OCI-LY1 (cell line): Measurements from ENCODE around the gene HELT.

Experiments
- H2AFZ ChIP-seq: fragments of 200-600 bp; sonication (generic), shearing (Covaris generic); 2 replicates; pipeline ENCODE4 v1.6.0; 2014; ENCODE audit warnings: antibody characterized with exemption, mild to moderate bottlenecking, low read length
- H3F3A ChIP-seq: fragments of 200-600 bp; sonication (generic), shearing (Covaris generic); 2 replicates; pipeline ENCODE4 v1.6.0; 2014; ENCODE audit warnings: mild to moderate bottlenecking, antibody characterized with exemption, low read length, moderate library complexity; ENCODE audit not compliant: insufficient read depth
- H3K27ac ChIP-seq: fragments of 200-600 bp; sonication (generic); 2 replicates; pipeline ENCODE4 v1.5.1; 2014; ENCODE audit warnings: low read length, mixed run types, mild to moderate bottlenecking, low read depth; ENCODE audit not compliant: poor library complexity, severe bottlenecking
- H3K27me3 ChIP-seq: fragments of 200-600 bp; sonication (generic); 2 replicates; pipeline ENCODE4 v1.6.0; 2014; ENCODE audit warnings: antibody characterized with exemption, mild to moderate bottlenecking, low read length, moderate library complexity; ENCODE audit not compliant: insufficient read depth
- H3K36me3 ChIP-seq: fragments of 200-600 bp; sonication (generic); 2 replicates; pipeline ENCODE4 v1.6.1; 2014; ENCODE audit warnings: mild to moderate bottlenecking, antibody characterized with exemption, low read length, moderate library complexity, mixed read lengths; ENCODE audit not compliant: insufficient read depth
- H3K4me1 ChIP-seq: fragments of 200-600 bp; sonication (generic); 2 replicates; pipeline ENCODE4 v1.5.1; 2014; ENCODE audit warnings: mild to moderate bottlenecking, low read length, moderate library complexity; ENCODE audit not compliant: insufficient read depth, severe bottlenecking
- H3K4me2 ChIP-seq: fragments of 200-600 bp; sonication (generic), shearing (Covaris generic); 2 replicates; pipeline ENCODE4 v1.6.1; 2014; ENCODE audit warnings: low read length
- H3K4me3 ChIP-seq: fragments of 200-600 bp; sonication (generic); 2 replicates; pipeline ENCODE4 v1.5.1; 2014; ENCODE audit warnings: low read length, low read depth, mild to moderate bottlenecking, mixed read lengths; ENCODE audit not compliant: poor library complexity, severe bottlenecking
- H3K79me2 ChIP-seq: fragments of 200-600 bp; shearing (Covaris generic); 2 replicates; pipeline ENCODE4 v1.6.1; 2016; ENCODE audit warnings: mixed run types, low read length, mixed read lengths; ENCODE audit not compliant: insufficient read depth
- H3K9ac ChIP-seq: fragments of 200-600 bp; sonication (generic), shearing (Covaris generic); 2 replicates; pipeline ENCODE4 v1.6.1; 2014; ENCODE audit warnings: mild to moderate bottlenecking, low read length, mixed read lengths
- H3K9me2 ChIP-seq: fragments of 200-600 bp; sonication (generic), shearing (Covaris generic); 2 replicates; pipeline ENCODE4 v1.6.1; 2014; ENCODE audit warnings: low read depth, mild to moderate bottlenecking, low read length, mixed read lengths
- H3K9me3 ChIP-seq: fragments of 200-600 bp; shearing (Covaris generic); 2 replicates; pipeline ENCODE4 v1.6.1; 2014; ENCODE audit warnings: low read length, mixed read lengths
- H4K20me1 ChIP-seq: fragments of 200-600 bp; sonication (generic), shearing (Covaris generic); 2 replicates; pipeline ENCODE4 v1.6.0; 2016; ENCODE audit warnings: mild to moderate bottlenecking, low read length; ENCODE audit not compliant: insufficient read depth
- CTCF ChIP-seq: fragments of 200-600 bp; sonication (generic), shearing (Covaris generic); IDR thresholded peaks from 2 replicates; pipeline ENCODE4 v1.5.1; 2017; ENCODE audit warnings: mild to moderate bottlenecking, antibody characterized with exemption, low read length, moderate library complexity, mixed read lengths
- EZH2 ChIP-seq: fragments of 200-600 bp; sonication (generic), shearing (Covaris generic); IDR thresholded peaks from 2 replicates; pipeline ENCODE4 v1.8.0; 2017; ENCODE audit warnings: borderline replicate concordance, mixed run types, mild to moderate bottlenecking, antibody characterized with exemption, low read length, moderate library complexity, mixed read lengths

HELT gene

DNA sequence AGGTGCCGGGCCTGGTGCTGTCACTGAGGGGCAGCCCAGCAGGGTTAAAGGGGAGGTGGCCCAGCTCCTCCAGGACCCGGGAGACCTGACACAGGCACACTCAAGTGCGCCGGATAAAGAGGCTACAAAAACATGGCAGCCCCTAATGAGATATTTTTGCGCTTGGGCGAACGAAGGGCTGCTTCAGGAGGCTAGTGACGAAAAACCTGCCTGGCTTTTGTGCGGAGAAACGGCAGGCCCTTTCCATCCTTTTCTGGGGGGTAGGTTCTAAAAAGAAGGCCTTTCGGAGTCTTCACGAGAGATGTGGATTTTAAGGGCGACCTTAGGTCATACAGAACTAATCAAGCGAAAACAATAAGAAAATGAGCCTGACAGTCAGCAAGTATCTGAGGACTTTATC, 35.5 kb downstream of the HELT start:
- no peak for TF ChIP-seq CTCF
- TF ChIP-seq EZH2: no peak
- Histone ChIP-seq H3K79me2 (no peaks in the 10 kb centered on the region), H3K27me3 (no peaks in the 10 kb centered on the region), H3K4me1 (no peaks in the 10 kb centered on the region), H3K27ac (no peak overlapping the region), H3K36me3 (no peaks in the 10 kb centered on the region), H3K9me3 (0 out of 2 replicates have a peak, but pooled peaks cover 2% of the 10 kb centered on the region), H3K4me3 (no peak overlapping the region), H4K20me1 (no peaks in the 10 kb centered on the region), H3K4me2 (no peak overlapping the region), H3K9ac (no peak overlapping the region), H2AFZ (no peak overlapping the region), H3K9me2 (no peaks in the 10 kb centered on the region), H3F3A (no peaks in the 10 kb centered on the region)

GRCh38 chr4:185054272-185054671, 36.0 kb downstream of the HELT start:
- no peak overlapping the region for H3K4me2 ChIP-seq
- H3F3A ChIP-seq: no peaks in the 10 kb centered on the region
- 0 out of 2 replicates have a peak, but pooled peaks cover 2% of the 10 kb centered on the region for H3K9me3 ChIP-seq
- H4K20me1 ChIP-seq: no peaks in the 10 kb centered on the region
- no peaks in the 10 kb centered on the region for H3K79me2 ChIP-seq
- H3K9me2 ChIP-seq: no peaks in the 10 kb centered on the region
- H3K4me3 ChIP-seq: no peak overlapping the region
- no peak overlapping the region for H2AFZ ChIP-seq
- no peak overlapping the region for H3K27ac ChIP-seq
- no peaks in the 10 kb centered on the region for H3K4me1 ChIP-seq
- H3K9ac ChIP-seq: no peak overlapping the region
- H3K36me3 ChIP-seq: no peaks in the 10 kb centered on the region
- no peak for TF ChIP-seq EZH2
- TF ChIP-seq CTCF: no peak
- no peaks in the 10 kb centered on the region for H3K27me3 ChIP-seq

DNA sequence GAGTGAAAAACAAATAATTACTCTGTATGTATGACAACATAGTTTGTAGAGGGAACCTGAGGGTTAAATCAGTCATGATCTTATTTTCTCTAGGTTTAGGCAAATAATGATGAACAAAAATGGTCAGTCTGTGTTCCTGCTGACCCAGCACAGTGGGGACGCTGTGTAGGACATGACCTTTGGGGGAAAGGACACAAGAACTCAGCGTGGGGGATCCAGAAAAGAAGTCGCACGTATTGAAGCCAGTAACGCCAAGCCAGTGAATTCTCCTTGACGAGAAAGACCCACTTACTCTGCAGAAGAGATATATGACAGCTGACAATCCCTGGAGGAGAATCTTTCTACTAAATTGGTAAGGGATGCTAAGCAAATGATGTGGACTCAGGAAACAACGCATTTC, 36.6 kb downstream of the HELT start:
- Histone ChIP-seq H3K27me3 (no peaks in the 10 kb centered on the region), H3K4me2 (no peak overlapping the region), H2AFZ (no peak overlapping the region)

More for the DNA sequence above, 36.6 kb downstream of the HELT start:
- H3K9ac ChIP-seq: no peak overlapping the region
- H3K9me3 ChIP-seq: 0 out of 2 replicates have a peak, but pooled peaks cover 2% of the 10 kb centered on the region
- H3K9me2 ChIP-seq: no peaks in the 10 kb centered on the region
- no peaks in the 10 kb centered on the region for H3K36me3 ChIP-seq
- no peaks in the 10 kb centered on the region for H3F3A ChIP-seq
- H3K79me2 ChIP-seq: no peaks in the 10 kb centered on the region
- no peaks in the 10 kb centered on the region for H4K20me1 ChIP-seq
- H3K4me1 ChIP-seq: no peaks in the 10 kb centered on the region
- no peak overlapping the region for H3K4me3 ChIP-seq
- TF ChIP-seq CTCF: no peak
- H3K27ac ChIP-seq: no peak overlapping the region
